K562 (cell line): ENCODE measurements around the gene UBE2M. TPM values are rescaled to one million over a fixed set of nuclear protein-coding genes. Genes with fewer than 3 reads are reported as not detected.
A peak's percentile ranks its signal among the peaks of the same experiment; 100 is the strongest.

Experiments
- BCOR ChIP-seq: fragments of 450-650 bp; IDR thresholded peaks from 2 replicates; pipeline ENCODE4 v1.6.1; 2016
- ELF4 ChIP-seq: fragments of 450-650 bp; formaldehyde crosslinking; IDR thresholded peaks from 2 replicates; pipeline ENCODE4 v1.4.0; 2022; ENCODE audit warnings: missing genetic modification characterization
- HMGN3 ChIP-seq: IDR thresholded peaks from 2 replicates; pipeline ENCODE4 v1.6.1; 2011; ENCODE audit warnings: borderline replicate concordance, low read depth, mild to moderate bottlenecking, mixed read lengths, low read length; ENCODE audit not compliant: insufficient read length; ENCODE audit errors: extremely low read depth
- NR0B1 ChIP-seq: fragments of 450-650 bp; IDR thresholded peaks from one replicate; pipeline ENCODE4 v1.6.1; 2018; ENCODE audit warnings: mild to moderate bottlenecking, moderate library complexity; ENCODE audit not compliant: partially characterized antibody
- PRMT5 ChIP-seq: sonication (generic); formaldehyde crosslinking; IDR thresholded peaks from 2 replicates; pipeline ENCODE4 v1.5.0; 2020; ENCODE audit warnings: missing genetic modification reagents
- RAD21 ChIP-seq, 2 experiments: fragments of 250-450 bp in 1 of 2; fragments of 450-650 bp in 1 of 2; sonication (Bioruptor Pico) in 1 of 2; formaldehyde crosslinking in 1 of 2; IDR thresholded peaks in 1 of 2; conservative IDR thresholded peaks in 1 of 2; 2 replicates each; pipeline versions ENCODE4 v1.4.0 to v1.8.0; 2020 to 2022; ENCODE audit warnings: mild to moderate bottlenecking in 2 of 2, moderate library complexity in 1 of 2
- RBM34 ChIP-seq: fragments of 200-400 bp; formaldehyde crosslinking; IDR thresholded peaks from 2 replicates; pipeline ENCODE4 v1.6.1; 2018; ENCODE audit warnings: low read length, borderline replicate concordance; ENCODE audit not compliant: insufficient read depth
- SIRT6 ChIP-seq: IDR thresholded peaks from one replicate; pipeline ENCODE4 v1.6.1; 2012; ENCODE audit warnings: low read depth, mild to moderate bottlenecking, control low read depth, inconsistent platforms, low read length, moderate library complexity
- TSC22D4 ChIP-seq: fragments of 450-650 bp; IDR thresholded peaks from 2 replicates; pipeline ENCODE4 v1.6.1; 2016; ENCODE audit warnings: missing genetic modification characterization, missing biosample characterization, control low read depth
- polyA plus RNA-seq, 8 experiments: library from polyadenylated mRNA; depleted of rRNA in 4 of 8; stranded (reverse) in 5 of 8; unstranded in 3 of 8; fragments of >200 nt; fragmentation: Nextera tagmentation in 2 of 8; fragmentation: Illumina TruSeq in 1 of 8; extraction: Ambion mirVana in 2 of 8; extraction: Trizol in 1 of 8; gene quantifications; 2 replicates each; pipeline versions ENCODE4 v1.2.1 to v1.2.3, GENCODE V29; 2011 to 2014; ENCODE audit warnings: inconsistent platforms in 1 of 8, missing spikeins in 1 of 8
- total RNA-seq, 7 experiments: library from RNA; depleted of rRNA in 6 of 7; stranded (reverse); fragments of >200 nt in 6 of 7; fragmentation: Illumina TruSeq in 2 of 7; extraction: Trizol in 2 of 7; gene quantifications; 2 replicates each; pipeline versions ENCODE4 v1.2.1 to v1.2.3, GENCODE V29; 2011 to 2021; ENCODE audit warnings: low replicate concordance in 1 of 7
- TF ChIP-seq, protein P1 (sequence below): sonication (generic); formaldehyde crosslinking; IDR thresholded peaks from 2 replicates; pipeline ENCODE4 v1.5.0; 2020; ENCODE audit warnings: missing genetic modification reagents
- TF ChIP-seq, protein P2 (sequence below): fragments of 200-800 bp; sonication (Bioruptor generic); IDR thresholded peaks from 2 replicates; pipeline ENCODE4 v1.6.1; 2017; ENCODE audit warnings: missing genetic modification characterization, missing compliant biosample characterization
- TF ChIP-seq, protein P3 (sequence below): fragments of 250-450 bp; sonication (Bioruptor Pico); IDR thresholded peaks from 2 replicates; pipeline ENCODE4 v1.5.1; 2021; ENCODE audit warnings: mild to moderate bottlenecking

Gene UBE2M
- total and polyA plus RNA-seq, 9 of the 15 experiments (the other 6 are each of a cell fraction or from before 2014, with no cell fraction given): 0.92 to 163 (median 85.7) TPM

GRCh38 chr19:58554494-58555368, 3.7 kb downstream of the UBE2M start, which contains the start of gene CHMP2A (continued):
- peak; percentile 98 for TF ChIP-seq HMGN3
- TF ChIP-seq, protein P1, sequence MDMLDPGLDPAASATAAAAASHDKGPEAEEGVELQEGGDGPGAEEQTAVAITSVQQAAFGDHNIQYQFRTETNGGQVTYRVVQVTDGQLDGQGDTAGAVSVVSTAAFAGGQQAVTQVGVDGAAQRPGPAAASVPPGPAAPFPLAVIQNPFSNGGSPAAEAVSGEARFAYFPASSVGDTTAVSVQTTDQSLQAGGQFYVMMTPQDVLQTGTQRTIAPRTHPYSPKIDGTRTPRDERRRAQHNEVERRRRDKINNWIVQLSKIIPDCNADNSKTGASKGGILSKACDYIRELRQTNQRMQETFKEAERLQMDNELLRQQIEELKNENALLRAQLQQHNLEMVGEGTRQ: no peak
- no peak for TF ChIP-seq PRMT5 (CRISPR knock-in tag)
- TF ChIP-seq, protein P2, sequence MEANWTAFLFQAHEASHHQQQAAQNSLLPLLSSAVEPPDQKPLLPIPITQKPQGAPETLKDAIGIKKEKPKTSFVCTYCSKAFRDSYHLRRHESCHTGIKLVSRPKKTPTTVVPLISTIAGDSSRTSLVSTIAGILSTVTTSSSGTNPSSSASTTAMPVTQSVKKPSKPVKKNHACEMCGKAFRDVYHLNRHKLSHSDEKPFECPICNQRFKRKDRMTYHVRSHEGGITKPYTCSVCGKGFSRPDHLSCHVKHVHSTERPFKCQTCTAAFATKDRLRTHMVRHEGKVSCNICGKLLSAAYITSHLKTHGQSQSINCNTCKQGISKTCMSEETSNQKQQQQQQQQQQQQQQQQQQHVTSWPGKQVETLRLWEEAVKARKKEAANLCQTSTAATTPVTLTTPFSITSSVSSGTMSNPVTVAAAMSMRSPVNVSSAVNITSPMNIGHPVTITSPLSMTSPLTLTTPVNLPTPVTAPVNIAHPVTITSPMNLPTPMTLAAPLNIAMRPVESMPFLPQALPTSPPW (CRISPR knock-in tag): peak; percentile 87
- no peak for TF ChIP-seq BCOR
- TF ChIP-seq TSC22D4 (tag): no peak
- peak in 1 of 2 experiments; percentile 13; a peak in 1 of 4 replicates for TF ChIP-seq RAD21 (CRISPR knock-in tag; conservative IDR thresholded peaks at IDR 0.05 in 1 of 2, IDR thresholded peaks at IDR 0.05 in 1 of 2)
- TF ChIP-seq NR0B1: no peak
- TF ChIP-seq RBM34: no peak
- TF ChIP-seq, protein P3, sequence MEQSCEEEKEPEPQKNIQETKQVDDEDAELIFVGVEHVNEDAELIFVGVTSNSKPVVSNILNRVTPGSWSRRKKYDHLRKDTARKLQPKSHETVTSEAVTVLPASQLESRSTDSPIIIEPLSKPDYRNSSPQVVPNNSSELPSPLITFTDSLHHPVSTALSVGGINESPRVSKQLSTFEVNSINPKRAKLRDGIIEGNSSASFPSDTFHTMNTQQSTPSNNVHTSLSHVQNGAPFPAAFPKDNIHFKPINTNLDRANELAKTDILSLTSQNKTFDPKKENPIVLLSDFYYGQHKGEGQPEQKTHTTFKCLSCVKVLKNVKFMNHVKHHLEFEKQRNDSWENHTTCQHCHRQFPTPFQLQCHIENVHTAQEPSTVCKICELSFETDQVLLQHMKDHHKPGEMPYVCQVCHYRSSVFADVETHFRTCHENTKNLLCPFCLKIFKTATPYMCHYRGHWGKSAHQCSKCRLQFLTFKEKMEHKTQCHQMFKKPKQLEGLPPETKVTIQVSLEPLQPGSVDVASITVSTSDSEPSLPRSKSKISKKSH (CRISPR knock-in tag): no peak
- peak; percentile 29 for TF ChIP-seq SIRT6
- peak; percentile 96 for TF ChIP-seq ELF4 (CRISPR knock-in tag)
